GM18499 (cell line): ENCODE data around the gene PPP1R26.

Experiments used
- ATAC-seq: cut with Tn5 transposase; IDR thresholded peaks from one replicate; pipeline ENCODE4 v1.9.1; 2021; ENCODE audit warnings: moderate number of reproducible peaks; ENCODE audit not compliant: insufficient read depth, unreplicated experiment

The PPP1R26 gene

GRCh38 chr9:135463140-135463539, 16.4 kb upstream of the PPP1R26 start:
- ATAC-seq = no peak

GRCh38 chr9:135464181-135464580, 15.4 kb upstream of the PPP1R26 start:
- ATAC-seq = no peak

GRCh38 chr9:135468854-135469521, 10.6 kb upstream of the PPP1R26 start:
- ATAC-seq = no peak

- ATAC-seq = no peak
These were observed 7.6 kb upstream of the PPP1R26 start for GRCh38 chr9:135471791-135472640.

GRCh38 chr9:135473972-135474543, 5.5 kb upstream of the PPP1R26 start:
- no peak for ATAC-seq

GRCh38 chr9:135474915-135475314, 4.7 kb upstream of the PPP1R26 start:
- ATAC-seq = no peak

- no peak for ATAC-seq
These were observed 2.8 kb upstream of the PPP1R26 start for GRCh38 chr9:135476561-135477355.

- no peak for ATAC-seq
These were observed 1.4 kb upstream of the PPP1R26 start for GRCh38 chr9:135478191-135478590.

- ATAC-seq = no peak
These were observed 633 bp upstream of the PPP1R26 start for GRCh38 chr9:135478829-135479468.

GRCh38 chr9:135480071-135480939, 723 bp downstream of the PPP1R26 start:
- no peak for ATAC-seq

- no peak for ATAC-seq
These were observed 1.3 kb downstream of the PPP1R26 start for GRCh38 chr9:135480940-135481310.

GRCh38 chr9:135482015-135482754, 2.6 kb downstream of the PPP1R26 start:
- ATAC-seq = no peak

GRCh38 chr9:135484460-135485277, 5.1 kb downstream of the PPP1R26 start:
- ATAC-seq = no peak

- ATAC-seq = no peak
These were observed 5.8 kb downstream of the PPP1R26 start for GRCh38 chr9:135485385-135485784.

- no peak for ATAC-seq
These were observed 6.2 kb downstream of the PPP1R26 start for GRCh38 chr9:135485832-135486231.

GRCh38 chr9:135486267-135487065, 6.9 kb downstream of the PPP1R26 start:
- no peak for ATAC-seq
